OCI-LY7 (cell line): ENCODE measurements around the gene NRG4.

Experiments
- EZH2phosphoT487 ChIP-seq: fragments of 200-600 bp; sonication (generic); IDR thresholded peaks from 2 replicates; pipeline ENCODE4 v1.6.1; 2018; ENCODE audit warnings: low read depth, borderline replicate concordance, mild to moderate bottlenecking, mixed run types, antibody characterized with exemption, low read length, moderate library complexity, mixed read lengths
- TF ChIP-seq, protein P1 (sequence below): fragments of 200-600 bp; sonication (generic); conservative IDR thresholded peaks from 2 replicates; pipeline ENCODE4 v1.5.1; 2014; ENCODE audit warnings: mild to moderate bottlenecking, antibody characterized with exemption, low read length, moderate library complexity, mixed read lengths

DNA sequence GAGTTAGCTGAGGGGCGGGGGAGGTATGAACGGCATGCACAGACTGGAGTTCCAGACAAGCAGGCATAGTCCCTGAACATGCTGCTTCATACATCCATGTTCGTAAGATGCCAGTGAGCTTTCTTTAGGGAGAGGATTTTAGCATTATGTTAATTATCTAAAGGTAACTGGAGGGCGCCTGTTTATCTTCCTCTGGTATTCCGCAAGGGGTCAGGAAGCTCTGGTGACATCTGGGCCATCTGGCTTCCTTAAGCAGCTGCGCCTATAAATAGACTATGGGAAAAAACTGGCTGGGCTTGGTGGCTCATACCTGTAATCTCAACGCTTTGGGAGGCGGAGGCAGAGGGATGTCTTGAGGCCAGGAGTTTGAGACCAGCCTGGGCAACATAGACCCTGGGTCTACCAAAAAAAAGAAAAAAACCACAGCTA is 110.1 kb downstream of the NRG4 start:
- TF ChIP-seq, protein P1, sequence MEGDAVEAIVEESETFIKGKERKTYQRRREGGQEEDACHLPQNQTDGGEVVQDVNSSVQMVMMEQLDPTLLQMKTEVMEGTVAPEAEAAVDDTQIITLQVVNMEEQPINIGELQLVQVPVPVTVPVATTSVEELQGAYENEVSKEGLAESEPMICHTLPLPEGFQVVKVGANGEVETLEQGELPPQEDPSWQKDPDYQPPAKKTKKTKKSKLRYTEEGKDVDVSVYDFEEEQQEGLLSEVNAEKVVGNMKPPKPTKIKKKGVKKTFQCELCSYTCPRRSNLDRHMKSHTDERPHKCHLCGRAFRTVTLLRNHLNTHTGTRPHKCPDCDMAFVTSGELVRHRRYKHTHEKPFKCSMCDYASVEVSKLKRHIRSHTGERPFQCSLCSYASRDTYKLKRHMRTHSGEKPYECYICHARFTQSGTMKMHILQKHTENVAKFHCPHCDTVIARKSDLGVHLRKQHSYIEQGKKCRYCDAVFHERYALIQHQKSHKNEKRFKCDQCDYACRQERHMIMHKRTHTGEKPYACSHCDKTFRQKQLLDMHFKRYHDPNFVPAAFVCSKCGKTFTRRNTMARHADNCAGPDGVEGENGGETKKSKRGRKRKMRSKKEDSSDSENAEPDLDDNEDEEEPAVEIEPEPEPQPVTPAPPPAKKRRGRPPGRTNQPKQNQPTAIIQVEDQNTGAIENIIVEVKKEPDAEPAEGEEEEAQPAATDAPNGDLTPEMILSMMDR: no peak
- no peak for TF ChIP-seq EZH2phosphoT487
